ENCODE measurements around the gene DNLZ.

DNLZ gene

DNA sequence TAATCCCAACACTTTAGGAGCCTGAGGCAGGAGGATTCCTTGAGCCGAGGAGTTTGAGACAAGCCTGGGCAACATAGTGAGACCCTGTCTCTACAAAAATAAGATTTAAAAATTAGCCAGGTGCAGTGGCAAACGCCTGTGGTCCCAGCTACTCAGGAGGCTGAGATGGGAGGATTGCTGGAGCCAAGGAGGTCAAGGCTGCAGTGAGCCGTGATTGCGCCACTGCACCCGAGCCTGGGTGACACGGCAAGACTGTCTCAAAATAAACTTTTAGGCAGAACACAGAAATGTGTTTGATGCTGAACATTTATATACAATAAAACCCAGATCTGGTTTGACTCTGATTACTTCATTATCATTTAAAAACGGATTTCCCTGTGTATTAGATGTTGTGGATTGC, 41.9 kb upstream of the DNLZ start:
- TF ChIP-seq, protein P1, sequence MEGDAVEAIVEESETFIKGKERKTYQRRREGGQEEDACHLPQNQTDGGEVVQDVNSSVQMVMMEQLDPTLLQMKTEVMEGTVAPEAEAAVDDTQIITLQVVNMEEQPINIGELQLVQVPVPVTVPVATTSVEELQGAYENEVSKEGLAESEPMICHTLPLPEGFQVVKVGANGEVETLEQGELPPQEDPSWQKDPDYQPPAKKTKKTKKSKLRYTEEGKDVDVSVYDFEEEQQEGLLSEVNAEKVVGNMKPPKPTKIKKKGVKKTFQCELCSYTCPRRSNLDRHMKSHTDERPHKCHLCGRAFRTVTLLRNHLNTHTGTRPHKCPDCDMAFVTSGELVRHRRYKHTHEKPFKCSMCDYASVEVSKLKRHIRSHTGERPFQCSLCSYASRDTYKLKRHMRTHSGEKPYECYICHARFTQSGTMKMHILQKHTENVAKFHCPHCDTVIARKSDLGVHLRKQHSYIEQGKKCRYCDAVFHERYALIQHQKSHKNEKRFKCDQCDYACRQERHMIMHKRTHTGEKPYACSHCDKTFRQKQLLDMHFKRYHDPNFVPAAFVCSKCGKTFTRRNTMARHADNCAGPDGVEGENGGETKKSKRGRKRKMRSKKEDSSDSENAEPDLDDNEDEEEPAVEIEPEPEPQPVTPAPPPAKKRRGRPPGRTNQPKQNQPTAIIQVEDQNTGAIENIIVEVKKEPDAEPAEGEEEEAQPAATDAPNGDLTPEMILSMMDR (IDR thresholded peaks at IDR 0.05; ENCODE audit: control insufficient read depth, insufficient read depth, low read depth, low read length, missing control alignments): no peak
- H3K4me3 ChIP-seq (ENCODE audit: control insufficient read depth, low read depth, low read length): no peak overlapping the region
- no peak for DNase-seq (ENCODE audit: low read depth)

DNA sequence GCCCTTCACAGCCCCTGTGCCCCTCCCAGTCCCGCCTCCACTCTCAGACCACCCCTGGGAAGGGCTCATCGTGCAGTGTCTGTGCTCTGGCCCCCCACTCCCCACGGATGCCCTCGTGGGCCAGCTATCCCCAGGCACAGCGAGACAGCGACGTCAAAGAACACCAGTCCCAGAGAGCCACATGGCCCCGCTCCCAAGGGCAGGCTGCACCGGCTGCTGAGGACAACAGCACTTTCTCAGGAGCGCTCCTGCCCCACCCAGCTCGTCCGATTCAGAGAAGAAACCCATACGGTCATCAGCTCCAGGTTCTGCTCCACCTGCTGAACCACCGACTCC, 41.2 kb upstream of the DNLZ start:
- no peak overlapping the region for H3K4me3 ChIP-seq (ENCODE audit: control insufficient read depth, low read depth, low read length)
- no peak for DNase-seq (ENCODE audit: low read depth)
- TF ChIP-seq, protein P1 (IDR thresholded peaks at IDR 0.05; ENCODE audit: control insufficient read depth, insufficient read depth, low read depth, low read length, missing control alignments): no peak

DNA sequence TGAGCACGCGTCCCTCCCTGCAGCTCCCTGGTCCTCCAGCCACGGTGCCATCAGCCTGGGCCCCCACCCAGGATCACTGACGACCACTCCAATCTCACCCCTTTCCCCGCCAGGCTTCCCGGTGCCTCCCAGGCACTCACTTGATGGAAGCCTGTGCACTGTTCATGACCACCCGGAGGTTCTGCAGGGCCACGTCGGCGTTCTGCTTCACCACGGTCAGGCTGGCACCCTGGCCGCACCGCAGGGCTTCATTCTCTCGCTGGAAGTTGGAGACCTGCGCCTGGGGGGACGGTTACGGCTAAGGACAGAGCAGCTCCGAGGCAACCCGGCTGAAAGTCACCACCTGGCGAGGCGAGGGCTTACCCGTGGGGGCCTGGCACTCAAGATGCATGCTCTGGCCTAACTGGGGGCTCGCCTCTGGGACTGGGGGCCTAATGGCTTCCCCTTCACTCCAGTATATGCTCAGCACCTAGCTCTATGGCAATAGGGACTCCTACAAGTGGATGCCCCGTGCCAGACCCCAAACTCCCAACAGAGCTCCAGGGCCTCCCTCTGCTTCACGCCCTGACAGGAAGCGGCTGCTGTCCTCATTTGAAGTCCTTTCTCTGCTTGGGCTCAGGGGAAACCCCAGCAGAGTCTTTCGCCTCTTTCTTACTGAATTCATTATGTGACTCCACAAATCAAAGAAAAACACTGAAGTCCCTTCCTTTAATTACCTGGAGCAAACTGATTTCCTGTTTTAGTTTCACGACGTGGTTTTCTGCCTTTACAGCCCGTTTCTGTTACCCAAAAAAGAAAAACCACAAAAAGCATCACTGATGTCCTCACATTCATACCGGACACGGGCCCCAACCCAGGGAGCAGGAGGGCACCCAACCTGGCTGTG, 40.6 kb upstream of the DNLZ start:
- DNase-seq (ENCODE audit: low read depth): no peak
- TF ChIP-seq, protein P1 (IDR thresholded peaks at IDR 0.05; ENCODE audit: control insufficient read depth, insufficient read depth, low read depth, low read length, missing control alignments): no peak
- no peak overlapping the region for H3K4me3 ChIP-seq (ENCODE audit: control insufficient read depth, low read depth, low read length)

DNA sequence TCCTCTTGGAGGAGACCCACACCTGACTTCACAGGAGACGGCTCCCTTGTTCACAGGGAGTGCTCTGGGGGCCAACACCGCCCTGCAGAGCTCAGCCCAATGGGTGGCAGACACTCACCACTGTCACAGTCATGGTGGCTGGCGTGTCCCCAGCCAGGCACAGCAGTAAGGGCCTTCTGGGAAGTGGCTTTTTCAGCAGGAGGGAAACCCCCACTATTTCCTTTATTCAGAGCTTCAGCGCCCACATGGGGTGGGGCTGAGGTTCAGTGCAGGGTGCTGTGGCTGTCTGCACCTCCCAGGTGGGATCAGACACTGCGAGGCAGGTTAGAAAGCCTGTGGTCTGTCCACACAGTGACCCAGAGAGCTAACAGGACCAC, 40.0 kb upstream of the DNLZ start:
- TF ChIP-seq, protein P1 (IDR thresholded peaks at IDR 0.05; ENCODE audit: control insufficient read depth, insufficient read depth, low read depth, low read length, missing control alignments): no peak
- no peak overlapping the region for H3K4me3 ChIP-seq (ENCODE audit: control insufficient read depth, low read depth, low read length)
- DNase-seq (ENCODE audit: low read depth): no peak

DNA sequence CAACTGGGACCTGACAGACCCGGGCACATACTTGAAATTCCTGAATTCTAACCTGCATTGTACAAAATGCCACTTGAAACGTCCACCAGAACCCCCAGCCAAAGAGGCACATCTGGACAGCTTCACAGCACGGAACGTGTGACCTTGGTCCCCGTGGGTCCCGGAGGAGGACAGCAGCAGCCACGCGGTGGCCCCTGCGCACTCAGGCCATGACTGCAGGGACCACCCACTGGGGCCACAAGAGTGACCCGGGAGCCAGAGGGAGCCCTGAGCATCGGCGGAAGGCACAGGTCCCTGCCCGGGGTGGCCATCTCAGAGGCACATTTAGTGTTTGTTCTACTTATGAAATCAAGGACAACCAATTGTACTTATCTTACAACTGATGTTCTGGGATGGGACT, 38.5 kb upstream of the DNLZ start:
- DNase-seq (ENCODE audit: low read depth): no peak
- TF ChIP-seq, protein P1 (IDR thresholded peaks at IDR 0.05; ENCODE audit: control insufficient read depth, insufficient read depth, low read depth, low read length, missing control alignments): no peak
- no peak overlapping the region for H3K4me3 ChIP-seq (ENCODE audit: control insufficient read depth, low read depth, low read length)

DNA sequence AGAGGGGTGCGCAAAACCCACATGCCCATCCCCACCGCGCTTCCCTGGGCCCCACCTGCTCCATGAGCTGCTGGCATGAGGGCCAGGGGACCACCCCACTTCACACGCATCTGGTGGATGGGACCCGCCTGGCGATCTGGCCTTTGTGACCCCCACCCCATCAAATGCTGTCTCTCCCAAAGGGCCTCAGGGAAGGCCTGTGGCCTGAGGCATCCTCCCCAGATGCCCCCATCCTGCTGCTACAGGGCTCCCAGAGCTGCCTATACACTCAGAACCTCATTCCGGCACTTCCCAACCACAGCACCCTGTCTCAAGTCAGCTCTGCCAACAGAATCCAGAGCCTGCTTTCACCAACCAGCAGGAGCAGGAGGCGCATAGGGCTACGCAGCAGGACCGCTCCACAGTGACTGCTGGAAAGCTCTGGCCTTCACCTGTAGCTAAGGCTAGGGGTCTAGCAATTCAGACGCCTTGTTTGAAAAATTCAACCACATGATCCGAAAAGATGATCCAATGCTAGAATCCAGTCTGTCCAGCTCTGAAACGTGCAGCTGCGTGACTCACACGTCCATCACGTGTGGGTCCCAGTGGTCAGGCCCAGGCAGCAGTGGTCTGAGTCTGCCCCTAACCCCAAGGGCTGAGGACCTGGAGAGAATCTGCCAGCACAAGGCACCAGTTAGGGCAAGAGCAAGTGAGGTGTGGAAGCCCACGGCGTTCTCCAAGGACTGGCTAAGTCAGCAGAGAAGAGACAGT, 37.8 kb upstream of the DNLZ start:
- H3K4me3 ChIP-seq (ENCODE audit: control insufficient read depth, low read depth, low read length): no peak overlapping the region
- DNase-seq (ENCODE audit: low read depth): no peak
- TF ChIP-seq, protein P1 (IDR thresholded peaks at IDR 0.05; ENCODE audit: control insufficient read depth, insufficient read depth, low read depth, low read length, missing control alignments): no peak

All from AG09309 (cell line).